ENCODE measurements around the gene AIFM1. TPM values are rescaled to one million over a fixed set of nuclear protein-coding genes. Genes with fewer than 3 reads are reported as not detected.

Gene AIFM1
- total and polyA plus RNA-seq, 7 donors = 48.6 to 61.6 (median 57.3) TPM

DNA sequence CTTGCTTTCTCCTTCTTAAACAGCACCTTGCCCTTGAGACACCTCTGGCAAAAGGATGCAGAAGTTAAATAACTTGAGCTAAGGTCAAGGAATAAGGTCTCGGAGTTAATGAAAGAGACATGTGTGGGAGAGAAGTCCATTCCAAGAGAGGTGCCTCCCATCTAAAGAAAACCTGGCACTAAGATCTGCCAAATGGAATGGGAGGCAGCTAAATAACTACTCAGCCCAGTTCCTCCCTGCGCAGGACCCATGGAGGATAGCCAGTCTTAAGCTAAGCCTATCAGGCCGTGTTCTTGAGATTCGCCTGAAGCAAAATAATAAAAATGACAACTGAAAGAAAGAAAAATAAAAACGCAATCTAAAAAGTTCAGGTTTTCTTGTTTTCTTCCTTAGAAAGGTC, 34.7 kb downstream of the AIFM1 start:
- intact Hi-C loops (cut with DNase I) = no loop called here
- H3K4me3 ChIP-seq = no peak overlapping the region
- no peaks in the 10 kb centered on the region for H3K9me3 ChIP-seq
- DNase-seq (no peak), ATAC-seq (no peak)
- H3K4me1 ChIP-seq = no peaks in the 10 kb centered on the region
- peaks cover 10 to 84% of the 10 kb centered on the region in 2 donors for H3K36me3 ChIP-seq (ENCODE audit: insufficient read depth in 1 of 2, low read depth in 1 of 2)
- no peak overlapping the region for H3K27ac ChIP-seq
- TF ChIP-seq, protein P1, sequence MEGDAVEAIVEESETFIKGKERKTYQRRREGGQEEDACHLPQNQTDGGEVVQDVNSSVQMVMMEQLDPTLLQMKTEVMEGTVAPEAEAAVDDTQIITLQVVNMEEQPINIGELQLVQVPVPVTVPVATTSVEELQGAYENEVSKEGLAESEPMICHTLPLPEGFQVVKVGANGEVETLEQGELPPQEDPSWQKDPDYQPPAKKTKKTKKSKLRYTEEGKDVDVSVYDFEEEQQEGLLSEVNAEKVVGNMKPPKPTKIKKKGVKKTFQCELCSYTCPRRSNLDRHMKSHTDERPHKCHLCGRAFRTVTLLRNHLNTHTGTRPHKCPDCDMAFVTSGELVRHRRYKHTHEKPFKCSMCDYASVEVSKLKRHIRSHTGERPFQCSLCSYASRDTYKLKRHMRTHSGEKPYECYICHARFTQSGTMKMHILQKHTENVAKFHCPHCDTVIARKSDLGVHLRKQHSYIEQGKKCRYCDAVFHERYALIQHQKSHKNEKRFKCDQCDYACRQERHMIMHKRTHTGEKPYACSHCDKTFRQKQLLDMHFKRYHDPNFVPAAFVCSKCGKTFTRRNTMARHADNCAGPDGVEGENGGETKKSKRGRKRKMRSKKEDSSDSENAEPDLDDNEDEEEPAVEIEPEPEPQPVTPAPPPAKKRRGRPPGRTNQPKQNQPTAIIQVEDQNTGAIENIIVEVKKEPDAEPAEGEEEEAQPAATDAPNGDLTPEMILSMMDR (IDR thresholded peaks at IDR 0.05) = no peak
- 75 to 93% (median 81%) methylated on average over 5 of the region's 5 CpGs for WGBS, 3 donors
- no peaks in the 10 kb centered on the region for H3K27me3 ChIP-seq (ENCODE audit: insufficient read depth in 3 of 3, low read length in 2 of 3)

DNA sequence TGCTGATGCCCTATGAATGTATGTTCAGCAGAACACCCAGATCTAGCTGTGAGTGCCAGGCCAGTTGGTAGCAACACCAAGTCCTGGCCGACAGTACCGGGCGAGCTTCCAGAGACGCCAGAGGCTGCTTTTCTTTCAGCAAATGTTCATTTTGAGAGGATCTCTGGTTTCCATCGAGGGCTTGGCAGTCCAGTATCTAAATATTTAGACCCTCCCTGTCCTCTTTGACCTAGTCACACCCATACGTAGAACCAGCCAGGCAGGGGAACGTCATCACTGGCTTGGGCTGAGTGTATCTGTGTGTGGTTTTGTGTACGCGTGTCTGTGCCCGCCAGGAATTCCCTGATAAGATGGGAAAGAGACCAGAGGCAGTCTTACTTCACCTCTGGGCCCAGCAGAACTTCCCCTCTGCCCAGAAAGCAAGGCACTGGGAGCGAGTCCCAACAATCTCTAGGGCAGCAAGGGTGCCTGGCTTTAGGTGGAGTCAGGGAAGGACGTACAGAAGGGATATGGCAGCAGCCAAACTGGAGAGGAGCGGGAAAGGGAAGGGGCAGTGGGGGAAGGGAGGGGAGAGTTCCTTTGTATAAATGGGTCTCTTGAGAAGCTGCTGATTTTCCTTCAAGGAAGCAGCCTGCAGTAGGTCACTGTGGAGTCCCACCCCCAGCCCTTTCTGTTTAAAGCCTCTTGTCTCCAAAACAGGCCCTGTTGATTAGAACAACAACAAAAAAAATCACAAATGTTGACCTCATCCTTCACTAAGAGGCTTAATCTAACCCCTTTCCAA, 40.4 kb downstream of the AIFM1 start:
- peak overlapping the region; percentile 31 for H3K27ac ChIP-seq
- intact Hi-C loops (cut with DNase I) = no loop called here
- peak; percentile 35 to 56 for DNase-seq
- no peaks in the 10 kb centered on the region for H3K27me3 ChIP-seq (ENCODE audit: insufficient read depth in 3 of 3, low read length in 2 of 3)
- TF ChIP-seq, protein P1 (IDR thresholded peaks at IDR 0.05) = no peak
- no peaks in the 10 kb centered on the region for H3K4me1 ChIP-seq
- no peaks in the 10 kb centered on the region for H3K9me3 ChIP-seq
- 17 to 44% (median 25%) methylated on average over 13 of the region's 13 CpGs for WGBS, 3 donors
- peak in 3 of 4 donors; percentile 38 to 45 (median 43) for ATAC-seq
- no peak overlapping the region for H3K4me3 ChIP-seq
- peaks cover 3 to 35% of the 10 kb centered on the region in 2 donors for H3K36me3 ChIP-seq (ENCODE audit: insufficient read depth in 1 of 2, low read depth in 1 of 2)

DNA sequence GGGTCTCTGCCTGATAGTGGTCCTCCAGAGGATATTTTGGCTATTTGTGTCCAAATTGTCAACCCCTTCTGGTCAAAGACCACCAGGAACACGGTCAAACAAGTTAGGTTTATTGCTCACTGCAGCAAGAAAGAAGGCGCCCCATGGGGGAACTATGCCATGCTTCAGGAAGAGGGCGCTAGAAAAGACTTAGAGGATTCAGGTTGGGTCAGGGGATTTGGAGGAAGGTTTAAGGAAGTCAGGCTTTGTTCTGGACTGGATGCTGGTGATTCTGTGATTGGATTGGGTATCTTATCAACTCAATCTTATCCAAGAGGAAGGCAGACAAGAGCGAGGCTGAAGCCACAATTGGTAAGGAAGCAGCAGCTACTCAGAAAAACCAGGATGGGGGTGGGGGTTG, 41.1 kb downstream of the AIFM1 start:
- Histone ChIP-seq H3K4me3 (no peak overlapping the region), H3K27me3 (ENCODE audit: insufficient read depth in 3 of 3, low read length in 2 of 3) (no peaks in the 10 kb centered on the region), H3K9me3 (no peaks in the 10 kb centered on the region), H3K27ac (no peak overlapping the region), H3K36me3 (ENCODE audit: insufficient read depth in 1 of 2, low read depth in 1 of 2) (peaks cover 2 to 28% of the 10 kb centered on the region in 2 donors), H3K4me1 (no peaks in the 10 kb centered on the region)
- TF ChIP-seq, protein P1 (IDR thresholded peaks at IDR 0.05) = no peak
- DNase-seq (no peak), ATAC-seq (no peak)
- intact Hi-C loops (cut with DNase I) = no loop called here
- 60 to 85% (median 81%) methylated on average over 4 of the region's 4 CpGs for WGBS, 3 donors

DNA sequence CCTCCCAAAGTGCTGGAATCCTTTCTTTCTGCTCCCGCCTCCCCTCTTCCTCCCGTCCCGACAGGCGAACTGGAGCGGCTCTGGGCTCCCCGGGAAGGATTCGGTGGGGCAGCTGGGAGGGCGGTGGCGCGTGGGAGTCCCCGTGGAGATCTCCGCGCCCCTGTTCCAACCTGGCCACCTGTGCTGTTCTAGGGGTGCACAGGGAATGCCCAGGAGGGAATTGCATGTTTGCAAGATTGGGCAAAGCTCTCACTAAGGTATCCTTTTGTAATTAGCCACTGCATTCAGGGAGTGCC, 44.2 kb downstream of the AIFM1 start:
- intact Hi-C loops (cut with DNase I) = loop anchor here in 1 of 2 donors (2.0 kb wide), 1 partner anchor 37 kb away; no protein-coding TSS in a partner anchor
- peak overlapping the region; percentile 62 for H3K4me3 ChIP-seq
- WGBS, 3 donors = 33 to 53% (median 49%) methylated on average over 8 to 13 of the region's 13 CpGs
- H3K4me1 ChIP-seq = no peaks in the 10 kb centered on the region
- ATAC-seq (no peak), DNase-seq (no peak)
- peaks cover 0 to under 1% of the 10 kb centered on the region in 2 donors for H3K36me3 ChIP-seq (ENCODE audit: insufficient read depth in 1 of 2, low read depth in 1 of 2)
- H3K27ac ChIP-seq = no peak overlapping the region
- TF ChIP-seq, protein P1 (IDR thresholded peaks at IDR 0.05) = no peak
- H3K9me3 ChIP-seq = no peaks in the 10 kb centered on the region
- no peaks in the 10 kb centered on the region for H3K27me3 ChIP-seq (ENCODE audit: insufficient read depth in 3 of 3, low read length in 2 of 3)
